CD4-positive, CD25-positive, alpha-beta regulatory T cell (primary cell): Measurements from ENCODE around the gene GPC5. TPM values are rescaled to one million over a fixed set of nuclear protein-coding genes. Genes with fewer than 3 reads are reported as not detected.
"Not testable (repeated sequence)": the region's sequence is repeated elsewhere in the genome, so short reads cannot be mapped to it uniquely, and the experiment has no call there.

Source experiments
- ATAC-seq, 2 donors: fragments of 150-1000 bp; cut with Tn5 transposase; one replicate each; pipeline ENCODE4 v1.10.0; 2021; ENCODE audit warnings: low read depth in 2 of 2, moderate number of reproducible peaks in 2 of 2, moderate library complexity in 1 of 2
- DNase-seq, 3 donors: peaks; one replicate each; pipeline versions ENCODE4 v3.0.0 to v3.0.0-alpha.2; 2012 to 2022; ENCODE audit warnings: mixed read lengths in 1 of 3
- H3K27ac ChIP-seq: one replicate; pipeline ENCODE4 v1.7.0; 2013; ENCODE audit warnings: mild to moderate bottlenecking, low read length; ENCODE audit not compliant: insufficient read depth, poor library complexity, severe bottlenecking
- H3K27me3 ChIP-seq: one replicate; pipeline ENCODE4 v1.7.0; 2013; ENCODE audit warnings: low read length; ENCODE audit not compliant: control insufficient read depth, insufficient read depth
- H3K36me3 ChIP-seq: one replicate; pipeline ENCODE4 v1.7.0; 2013; ENCODE audit warnings: mild to moderate bottlenecking, low read length, moderate library complexity; ENCODE audit not compliant: control insufficient read depth, insufficient read depth
- H3K4me1 ChIP-seq: 2 replicates; pipeline ENCODE4 v1.7.0; 2013; ENCODE audit warnings: mild to moderate bottlenecking, low read length; ENCODE audit not compliant: insufficient read depth, control insufficient read depth, poor library complexity, severe bottlenecking
- H3K4me3 ChIP-seq: one replicate; pipeline ENCODE4 v1.7.0; 2013; ENCODE audit warnings: low read depth, mild to moderate bottlenecking, low read length, moderate library complexity
- H3K9me3 ChIP-seq, 2 experiments: 1 replicate in 1 of 2; 2 replicates in 1 of 2; pipeline ENCODE4 v1.7.0; 2013; ENCODE audit warnings: low read length in 2 of 2, mild to moderate bottlenecking in 1 of 2, moderate library complexity in 1 of 2; ENCODE audit not compliant: control insufficient read depth in 2 of 2
- H3K27ac Mint-ChIP-seq, 3 donors: one replicate each; pipeline ENCODE4 v1.8.0; 2020 to 2022; ENCODE audit warnings: mild to moderate bottlenecking in 3 of 3, mixed read lengths in 3 of 3, moderate library complexity in 2 of 3
- H3K27me3 Mint-ChIP-seq: one replicate; pipeline ENCODE4 v1.8.0; 2022; ENCODE audit warnings: mild to moderate bottlenecking, mixed read lengths
- H3K36me3 Mint-ChIP-seq: one replicate; pipeline ENCODE4 v1.8.0; 2020; ENCODE audit warnings: mixed read lengths
- H3K4me1 Mint-ChIP-seq, 4 donors: one replicate each; pipeline ENCODE4 v1.8.0; 2020 to 2022; ENCODE audit warnings: mixed read lengths in 4 of 4, mild to moderate bottlenecking in 1 of 4
- H3K4me3 Mint-ChIP-seq, 4 donors: one replicate each; pipeline ENCODE4 v1.8.0; 2020 to 2022; ENCODE audit warnings: mild to moderate bottlenecking in 4 of 4, mixed read lengths in 4 of 4, moderate library complexity in 3 of 4
- H3K9me3 Mint-ChIP-seq, 7 donors: one replicate each; pipeline ENCODE4 v1.8.0; 2020 to 2022; ENCODE audit warnings: mixed read lengths in 7 of 7, mild to moderate bottlenecking in 3 of 7, moderate library complexity in 2 of 7
- polyA plus RNA-seq, 4 donors: library from polyadenylated mRNA; unstranded; fragments of 300-500 nt; fragmentation: Illumina TruSeq; gene quantifications; one replicate each; pipeline ENCODE4 v1.2.3, GENCODE V29; 2021
- total RNA-seq: library from RNA; stranded (reverse); gene quantifications from one replicate; pipeline ENCODE4 v1.2.3, GENCODE V29; 2022

GPC5 gene
- total and polyA plus RNA-seq, 5 donors from 2014 or later: 0.29 to 0.81 (median 0.59) TPM; not detected in 2

GRCh38 chr13:91891141-91891540 is 492.7 kb downstream of the GPC5 start:
- ATAC-seq: no peak
- no peaks in the 10 kb centered on the region for H3K36me3 ChIP-seq
- H3K27ac ChIP-seq: no peak overlapping the region
- Mint-ChIP-seq H3K27ac (no peak overlapping the region), H3K4me1 (no peaks in the 10 kb centered on the region), H3K4me3 (no peak overlapping the region), H3K9me3 (peaks cover 2 to 27% (median 6%) of the 10 kb centered on the region in 7 donors), H3K27me3 (no peaks in the 10 kb centered on the region), H3K36me3 (no peaks in the 10 kb centered on the region)
- no peaks in the 10 kb centered on the region for H3K4me1 ChIP-seq
- DNase-seq: no peak
- no peaks in the 10 kb centered on the region for H3K27me3 ChIP-seq
- peaks cover 0 to 3% of the 10 kb centered on the region in 2 experiments for H3K9me3 ChIP-seq
- no peak overlapping the region for H3K4me3 ChIP-seq

GRCh38 chr13:91893040-91893439 is 494.6 kb downstream of the GPC5 start:
- Mint-ChIP-seq H3K4me1 (no peaks in the 10 kb centered on the region), H3K27me3 (no peaks in the 10 kb centered on the region), H3K9me3 (peaks cover 1 to 21% (median 7%) of the 10 kb centered on the region in 7 donors), H3K27ac (no peak overlapping the region), H3K36me3 (no peaks in the 10 kb centered on the region), H3K4me3 (no peak overlapping the region)
- H3K27ac ChIP-seq: no peak overlapping the region
- H3K36me3 ChIP-seq: no peaks in the 10 kb centered on the region
- no peaks in the 10 kb centered on the region for H3K9me3 ChIP-seq
- H3K27me3 ChIP-seq: no peaks in the 10 kb centered on the region
- ATAC-seq: no peak
- DNase-seq: no peak
- no peaks in the 10 kb centered on the region for H3K4me1 ChIP-seq
- H3K4me3 ChIP-seq: no peak overlapping the region

GRCh38 chr13:91894316-91894715 is 495.9 kb downstream of the GPC5 start:
- H3K27me3 Mint-ChIP-seq: no peaks in the 10 kb centered on the region
- Histone ChIP-seq H3K27ac (no peak overlapping the region), H3K4me1 (no peaks in the 10 kb centered on the region), H3K9me3 (no peaks in the 10 kb centered on the region), H3K4me3 (no peak overlapping the region), H3K27me3 (no peaks in the 10 kb centered on the region), H3K36me3 (no peaks in the 10 kb centered on the region)
- DNase-seq (no peak), ATAC-seq (no peak)
- no peak overlapping the region for H3K4me3 Mint-ChIP-seq
- no peaks in the 10 kb centered on the region for H3K4me1 Mint-ChIP-seq
- peaks cover 0 to 13% (median 4%) of the 10 kb centered on the region in 7 donors for H3K9me3 Mint-ChIP-seq
- H3K36me3 Mint-ChIP-seq: no peaks in the 10 kb centered on the region
- no peak overlapping the region for H3K27ac Mint-ChIP-seq

GRCh38 chr13:91896547-91896946 is 498.1 kb downstream of the GPC5 start:
- Histone ChIP-seq H3K27me3 (no peaks in the 10 kb centered on the region), H3K27ac (no peak overlapping the region), H3K4me1 (no peaks in the 10 kb centered on the region), H3K4me3 (no peak overlapping the region), H3K9me3 (no peaks in the 10 kb centered on the region), H3K36me3 (no peaks in the 10 kb centered on the region)
- Mint-ChIP-seq H3K27ac (no peak overlapping the region), H3K4me3 (no peak overlapping the region), H3K4me1 (no peaks in the 10 kb centered on the region), H3K27me3 (no peaks in the 10 kb centered on the region), H3K9me3 (peaks cover 0 to 16% (median 4%) of the 10 kb centered on the region in 7 donors), H3K36me3 (no peaks in the 10 kb centered on the region)
- DNase-seq: no peak
- ATAC-seq: no peak

- not testable (repeated sequence) for DNase-seq, H3K4me3 ChIP-seq, H3K27me3 ChIP-seq, H3K4me3 Mint-ChIP-seq, ATAC-seq, H3K27ac ChIP-seq, H3K36me3 Mint-ChIP-seq, H3K27me3 Mint-ChIP-seq, H3K27ac Mint-ChIP-seq, H3K4me1 ChIP-seq, H3K9me3 ChIP-seq, H3K36me3 ChIP-seq, H3K4me1 Mint-ChIP-seq
- peaks cover 0 to 18% (median 4%) of the 10 kb centered on the region in 7 donors for H3K9me3 Mint-ChIP-seq
These were observed 500.6 kb downstream of the GPC5 start for GRCh38 chr13:91898986-91899385.

- no peak for ATAC-seq
- Mint-ChIP-seq H3K36me3 (no peaks in the 10 kb centered on the region), H3K27me3 (no peaks in the 10 kb centered on the region), H3K9me3 (peaks cover 0 to 12% (median 4%) of the 10 kb centered on the region in 7 donors), H3K27ac (no peak overlapping the region), H3K4me3 (no peak overlapping the region), H3K4me1 (no peaks in the 10 kb centered on the region)
- DNase-seq: no peak
- Histone ChIP-seq H3K4me1 (no peaks in the 10 kb centered on the region), H3K27ac (no peak overlapping the region), H3K9me3 (no peaks in the 10 kb centered on the region), H3K36me3 (no peaks in the 10 kb centered on the region), H3K4me3 (no peak overlapping the region), H3K27me3 (no peaks in the 10 kb centered on the region)
These were observed 503.9 kb downstream of the GPC5 start for GRCh38 chr13:91902291-91902690.

- H3K4me1 ChIP-seq: no peaks in the 10 kb centered on the region
These were observed 505.6 kb downstream of the GPC5 start for GRCh38 chr13:91904005-91904404.

GRCh38 chr13:91904597-91904996 is 506.2 kb downstream of the GPC5 start:
- H3K9me3 Mint-ChIP-seq: peaks cover 0 to 11% (median 4%) of the 10 kb centered on the region in 7 donors
- H3K36me3 ChIP-seq: no peaks in the 10 kb centered on the region
- H3K4me1 Mint-ChIP-seq: no peaks in the 10 kb centered on the region
- no peak overlapping the region for H3K4me3 Mint-ChIP-seq
- H3K4me1 ChIP-seq: no peaks in the 10 kb centered on the region
- no peak for ATAC-seq
- H3K36me3 Mint-ChIP-seq: no peaks in the 10 kb centered on the region
- no peak overlapping the region for H3K4me3 ChIP-seq
- H3K27me3 Mint-ChIP-seq: no peaks in the 10 kb centered on the region
- H3K27ac ChIP-seq: no peak overlapping the region
- no peak for DNase-seq
- no peaks in the 10 kb centered on the region for H3K27me3 ChIP-seq
- no peak overlapping the region for H3K27ac Mint-ChIP-seq
- no peaks in the 10 kb centered on the region for H3K9me3 ChIP-seq

More at GRCh38 chr13:91904005-91904404, 505.6 kb downstream of the GPC5 start:
- H3K27ac Mint-ChIP-seq: no peak overlapping the region
- H3K36me3 ChIP-seq: no peaks in the 10 kb centered on the region
- ATAC-seq (no peak), DNase-seq (no peak)
- H3K36me3 Mint-ChIP-seq: no peaks in the 10 kb centered on the region
- no peak overlapping the region for H3K4me3 Mint-ChIP-seq
- H3K9me3 Mint-ChIP-seq: peaks cover 0 to 10% (median 4%) of the 10 kb centered on the region in 7 donors
- no peaks in the 10 kb centered on the region for H3K27me3 Mint-ChIP-seq
- H3K27ac ChIP-seq: no peak overlapping the region
- H3K4me3 ChIP-seq: no peak overlapping the region
- no peaks in the 10 kb centered on the region for H3K9me3 ChIP-seq
- no peaks in the 10 kb centered on the region for H3K27me3 ChIP-seq
- H3K4me1 Mint-ChIP-seq: no peaks in the 10 kb centered on the region
